DMS153 treated with DMSO at 0.1 percent for 48 hours (cell line): ENCODE data around the gene CCDC9B.

ENCODE experiments used
- DNase-seq: peaks from one replicate; lab custom pipeline; 2025; ENCODE audit not compliant: unreplicated experiment; lab: John Stamatoyannopoulos, UW

CCDC9B gene

GRCh38 chr15:40345867-40346578, 5.3 kb upstream of the CCDC9B start:
- no peak for DNase-seq

DNA sequence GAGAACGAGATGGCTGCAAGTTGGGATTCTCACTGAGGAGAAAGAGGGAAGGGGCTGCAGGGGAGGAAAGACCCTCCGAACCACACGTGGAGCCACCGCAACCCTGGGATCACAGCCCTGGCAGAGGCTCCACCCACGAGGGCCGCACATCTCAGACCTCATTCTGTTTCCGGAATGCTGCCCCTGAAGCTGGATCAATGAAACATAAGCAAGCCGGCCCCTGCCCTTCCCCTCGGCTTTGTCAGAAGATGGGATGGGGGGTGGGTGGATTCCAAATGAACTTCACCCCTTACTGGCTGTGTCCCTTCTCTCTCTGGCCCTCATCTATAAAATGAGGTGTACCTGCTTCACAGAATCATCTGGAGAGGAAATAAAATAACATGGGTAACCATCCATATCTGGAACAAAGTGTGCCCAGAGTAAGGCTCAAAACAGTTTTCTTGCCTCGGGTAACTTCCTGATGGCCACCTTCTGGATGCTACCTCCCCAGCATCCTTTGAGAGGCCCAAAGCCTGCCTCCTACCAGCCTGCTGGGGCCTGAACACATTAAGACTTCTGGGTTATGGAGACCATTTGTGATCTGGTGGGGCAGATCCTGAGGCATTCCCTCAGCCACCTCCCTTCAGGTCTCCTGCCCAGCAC, 4.6 kb upstream of the CCDC9B start:
- no peak for DNase-seq

GRCh38 chr15:40344631-40345120, 3.9 kb upstream of the CCDC9B start:
- no peak for DNase-seq

GRCh38 chr15:40344217-40344616, 3.5 kb upstream of the CCDC9B start:
- no peak for DNase-seq

DNA sequence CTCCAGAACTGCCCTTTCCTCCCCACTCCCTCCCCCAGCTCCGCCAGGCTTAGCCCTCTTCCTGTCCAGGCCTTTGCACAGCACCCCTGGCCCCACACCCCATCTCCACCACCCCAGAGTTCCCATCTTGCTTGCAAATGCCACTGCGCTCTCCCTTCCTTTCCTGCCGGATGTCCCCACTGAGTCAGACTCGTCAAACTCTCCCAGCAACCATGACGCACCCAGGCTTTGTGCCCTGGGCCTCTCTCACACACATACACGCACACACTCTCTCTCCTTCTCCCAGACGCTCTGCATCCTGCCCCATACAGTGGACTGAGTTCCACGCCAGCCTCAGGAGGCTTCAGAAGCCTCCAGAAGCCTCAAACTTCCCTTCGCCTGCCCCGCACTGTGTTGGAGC, 2.8 kb upstream of the CCDC9B start:
- DNase-seq: no peak

- DNase-seq: no peak
Measured at GRCh38 chr15:40342416-40343320, 1.9 kb upstream of the CCDC9B start.

GRCh38 chr15:40340038-40340739, 550 bp downstream of the CCDC9B start:
- no peak for DNase-seq

- DNase-seq: no peak
Measured at GRCh38 chr15:40339621-40339945, 1.2 kb downstream of the CCDC9B start.

DNA sequence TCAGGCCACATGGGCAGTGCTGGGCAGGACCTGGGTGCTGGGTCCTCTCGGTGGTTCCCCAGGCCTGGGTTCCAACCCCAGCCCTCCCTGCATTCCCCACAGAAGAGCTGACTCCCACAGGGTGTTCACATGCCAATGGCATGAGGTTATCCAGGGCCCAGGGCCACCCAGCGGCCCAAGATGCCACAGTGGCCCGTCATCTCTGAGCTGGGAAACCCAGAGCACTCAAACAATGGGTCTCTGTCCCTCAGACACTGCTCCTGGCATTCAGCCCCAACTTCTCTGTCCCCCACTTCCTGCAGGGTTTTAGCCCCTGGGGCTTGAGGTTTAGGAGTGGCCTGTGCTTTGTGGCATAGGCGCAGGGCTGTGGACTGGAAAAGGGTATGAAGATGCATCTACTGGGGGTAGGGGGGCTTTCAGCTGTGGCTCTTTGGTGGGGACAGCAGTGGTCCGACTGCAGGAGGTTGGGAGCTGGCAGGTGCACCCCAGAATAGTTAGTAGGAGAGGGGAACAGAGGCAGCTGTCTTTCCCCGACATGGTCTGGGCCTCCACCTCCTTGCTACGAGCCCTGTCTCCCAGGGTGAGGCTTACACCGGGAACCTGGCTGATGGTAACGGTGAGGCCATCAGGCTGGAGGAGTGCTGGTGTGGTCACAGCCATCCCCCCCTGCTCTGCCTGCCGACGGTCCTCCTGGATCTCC, 1.7 kb downstream of the CCDC9B start:
- DNase-seq: no peak

DNA sequence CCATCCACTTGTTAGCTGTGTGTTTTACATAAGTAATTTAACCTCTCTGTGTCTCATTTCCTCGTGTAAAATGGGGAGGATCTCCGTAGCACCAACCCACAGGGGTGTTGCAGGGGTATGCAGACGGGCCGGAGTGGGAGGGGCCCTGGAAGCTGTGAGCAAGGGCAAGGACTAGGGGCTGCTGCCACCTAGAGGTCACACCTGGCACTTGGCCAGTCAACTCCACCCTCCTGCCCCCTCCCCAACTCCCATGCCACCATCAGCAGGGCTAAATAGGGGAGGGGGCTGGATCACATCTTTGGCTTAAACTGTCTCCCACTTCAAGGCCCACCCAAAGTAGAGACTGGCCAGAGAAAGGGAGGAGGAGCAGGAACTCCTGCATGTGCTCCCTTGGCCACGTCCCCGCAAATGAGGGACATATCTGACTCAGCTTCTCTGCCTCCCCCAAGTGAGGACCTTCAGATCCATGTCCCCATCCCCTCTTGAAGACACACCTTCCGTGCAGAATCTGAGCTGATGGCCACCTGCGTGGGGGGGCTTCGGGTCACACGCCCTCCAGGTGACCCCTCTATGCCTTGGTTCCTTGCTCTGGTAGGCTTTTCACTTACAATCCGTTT, 2.6 kb downstream of the CCDC9B start:
- DNase-seq: no peak

GRCh38 chr15:40337597-40337996, 3.1 kb downstream of the CCDC9B start:
- no peak for DNase-seq

GRCh38 chr15:40336744-40337122, 4.0 kb downstream of the CCDC9B start:
- DNase-seq: no peak

DNA sequence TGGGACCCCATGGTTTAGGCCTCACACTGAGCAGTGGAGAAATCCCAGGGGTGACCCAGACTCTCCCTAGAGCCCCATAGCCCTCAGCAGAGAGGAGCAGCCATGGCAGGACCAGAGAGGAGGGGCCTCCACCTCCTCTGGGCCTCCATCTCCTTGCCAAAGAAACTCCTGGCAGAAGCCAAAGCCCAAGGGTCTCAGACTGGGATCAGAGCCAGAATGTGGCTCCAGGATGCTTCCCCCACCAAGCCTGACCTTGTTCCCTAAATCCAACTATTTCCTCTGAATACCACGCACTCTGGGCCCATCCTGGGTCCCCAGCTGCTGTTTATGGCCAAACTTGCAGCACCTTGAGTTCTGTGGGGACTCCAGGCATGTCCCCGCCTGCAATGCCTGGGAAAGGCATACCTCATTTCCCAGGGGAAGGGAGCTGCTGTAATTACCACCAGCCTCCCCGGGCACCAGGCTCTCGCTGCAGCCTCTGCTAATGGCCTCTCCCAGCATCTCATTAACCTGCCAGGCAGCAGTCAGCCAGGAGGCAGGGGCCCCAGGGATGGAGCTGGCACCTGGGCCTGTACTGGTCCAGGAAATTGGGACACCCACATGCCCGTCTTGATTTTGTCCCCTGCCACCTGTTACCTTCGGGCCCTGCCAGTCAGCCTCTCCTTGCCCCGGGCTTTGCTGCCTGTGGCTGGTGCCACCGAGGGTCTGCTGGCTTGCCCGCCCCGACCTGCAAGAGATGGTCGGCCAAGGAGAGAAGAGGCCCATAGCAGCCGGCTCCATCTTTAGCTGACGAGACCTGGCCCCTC, 4.6 kb downstream of the CCDC9B start:
- peak; percentile 36 for DNase-seq

GRCh38 chr15:40334941-40335795, 5.6 kb downstream of the CCDC9B start:
- DNase-seq: no peak

DNA sequence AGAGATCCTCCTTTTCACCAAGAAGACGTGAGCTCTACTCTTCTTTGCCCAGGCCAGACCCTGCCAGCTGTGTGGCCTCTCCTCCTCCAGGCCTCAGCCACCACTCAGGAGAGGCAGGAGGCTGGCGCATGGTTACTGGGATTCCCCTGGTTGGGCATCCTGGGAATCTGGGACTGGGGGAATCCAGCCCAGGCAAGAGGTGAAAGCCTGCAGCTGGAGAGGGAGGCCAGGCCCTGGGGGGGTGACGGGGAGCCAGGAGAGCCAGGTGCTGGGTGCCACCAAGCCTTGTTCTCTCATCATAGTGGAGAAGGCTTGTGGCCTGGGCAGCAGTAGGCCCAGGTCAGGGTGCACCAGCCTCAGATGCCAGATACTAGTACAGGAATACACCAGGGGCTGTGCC, 6.2 kb downstream of the CCDC9B start:
- DNase-seq: no peak

GRCh38 chr15:40333922-40334492, 6.7 kb downstream of the CCDC9B start:
- DNase-seq: no peak

DNA sequence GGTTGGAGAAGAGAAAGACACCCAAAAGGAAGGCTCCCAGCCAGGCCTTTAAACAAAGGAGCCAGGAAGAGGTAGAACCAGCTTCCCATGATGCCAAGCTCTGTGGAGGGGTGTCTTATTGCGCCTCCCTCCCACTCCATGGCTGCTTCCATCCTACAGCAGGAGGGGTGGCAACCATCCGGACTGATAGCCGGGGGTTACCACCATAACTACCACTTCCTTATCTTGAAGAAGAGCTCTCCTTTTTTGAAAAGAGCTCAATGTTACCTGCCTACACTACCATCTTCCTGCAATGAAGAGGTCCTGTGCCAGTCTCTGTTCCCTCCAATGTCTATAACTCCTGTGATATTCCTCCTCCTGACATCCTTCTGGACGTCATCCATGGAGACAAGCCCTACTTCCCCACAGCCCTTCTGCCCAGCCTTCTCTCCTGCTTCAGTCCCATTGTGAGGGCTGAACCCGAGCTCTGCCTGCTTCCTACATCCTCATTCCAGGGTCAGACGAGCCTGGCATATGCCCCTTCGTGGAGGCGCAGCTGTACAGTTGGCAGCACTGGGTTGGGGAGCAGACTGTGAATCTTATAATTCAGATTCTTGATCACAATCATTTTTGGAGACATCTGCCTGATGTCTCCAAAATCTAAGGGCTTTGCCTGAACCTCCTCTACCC, 8.5 kb downstream of the CCDC9B start:
- DNase-seq: no peak

- no peak for DNase-seq
Measured at GRCh38 chr15:40331637-40332036, 9.1 kb downstream of the CCDC9B start.
